Vagina (tissue), 2 donors: ENCODE data around the gene NT5DC4.
"Not testable (repeated sequence)": the region's sequence is repeated elsewhere in the genome, so short reads cannot be mapped to it uniquely, and the experiment has no call there.

Experiments
- CTCF ChIP-seq, 3 experiments: fragments of 450-650 bp in 2 of 3; fragments of 200-600 bp in 1 of 3; sonication (generic) in 1 of 3; IDR thresholded peaks; one replicate each; pipeline ENCODE4 v1.5.1; 2017 to 2019; ENCODE audit warnings: antibody characterized with exemption in 3 of 3, mild to moderate bottlenecking in 2 of 3, moderate library complexity in 2 of 3
- POLR2A ChIP-seq, 2 donors: fragments of 450-650 bp; IDR thresholded peaks; one replicate each; pipeline ENCODE4 v1.6.1; 2017; ENCODE audit warnings: antibody characterized with exemption in 2 of 2, mild to moderate bottlenecking in 2 of 2, moderate library complexity in 2 of 2

GRCh38 chr2:112716094-112716493, 4.7 kb upstream of the NT5DC4 start:
- not testable (repeated sequence) for TF ChIP-seq CTCF, POLR2A (IDR thresholded peaks at IDR 0.05)
